Keratinocyte (primary cell): ENCODE measurements around the gene SLC6A7. TPM values are rescaled to one million over a fixed set of nuclear protein-coding genes. Genes with fewer than 3 reads are reported as not detected.

ENCODE experiments used
- DNase-seq: peaks from one replicate; pipeline ENCODE4 v3.0.0-alpha.2; 2011; ENCODE audit warnings: low read depth, missing footprints, low spot score
- FAIRE-seq: peaks from 2 replicates; lab custom pipeline; 2011; peaks lifted over from hg19 to GRCh38; lab: Jason Lieb, UNC
- H2AFZ ChIP-seq: 2 replicates; pipeline ENCODE4 v1.6.0; 2012; ENCODE audit warnings: low read length, control low read depth, inconsistent platforms; ENCODE audit not compliant: control insufficient read depth
- H3K27ac ChIP-seq: 2 replicates; pipeline ENCODE4 v1.5.1; 2011; ENCODE audit warnings: low read length; ENCODE audit not compliant: control insufficient read depth, insufficient read depth
- H3K27me3 ChIP-seq: 3 replicates; pipeline ENCODE4 v1.6.0; 2011; ENCODE audit warnings: low read length; ENCODE audit not compliant: control insufficient read depth, insufficient read depth; ENCODE audit errors: extremely low read depth
- H3K36me3 ChIP-seq, 2 experiments: 2 replicates in 1 of 2; 3 replicates in 1 of 2; pipeline ENCODE4 v1.5.1; 2011; ENCODE audit warnings: low read length in 2 of 2, mild to moderate bottlenecking in 1 of 2; ENCODE audit not compliant: control insufficient read depth in 2 of 2, insufficient read depth in 2 of 2; ENCODE audit errors: extremely low read depth in 1 of 2
- H3K4me1 ChIP-seq: 3 replicates; pipeline ENCODE4 v1.5.1; 2011; ENCODE audit warnings: low read length; ENCODE audit not compliant: control insufficient read depth, insufficient read depth; ENCODE audit errors: extremely low read depth
- H3K4me2 ChIP-seq: 3 replicates; pipeline ENCODE4 v1.6.0; 2011; ENCODE audit warnings: low read depth, low read length; ENCODE audit not compliant: control insufficient read depth, insufficient read depth; ENCODE audit errors: extremely low read depth
- H3K4me3 ChIP-seq, 3 experiments: fragments of 200-600 bp in 1 of 3; sonication (generic) in 1 of 3; 2 replicates in 2 of 3; 3 replicates in 1 of 3; pipeline ENCODE4 v1.5.1; 2011 to 2016; ENCODE audit warnings: low read length in 3 of 3, mild to moderate bottlenecking in 3 of 3, control low read depth in 2 of 3, inconsistent platforms in 1 of 3, low read depth in 1 of 3, mixed read lengths in 1 of 3, mixed run types in 1 of 3, moderate library complexity in 1 of 3; ENCODE audit not compliant: control insufficient read depth in 2 of 3, insufficient read depth in 2 of 3; ENCODE audit errors: extremely low read depth in 1 of 3
- H3K79me2 ChIP-seq: 2 replicates; pipeline ENCODE4 v1.6.0; 2012; ENCODE audit warnings: low read length; ENCODE audit not compliant: control insufficient read depth, insufficient read depth
- H3K9ac ChIP-seq: 3 replicates; pipeline ENCODE4 v1.6.0; 2011; ENCODE audit warnings: low read length; ENCODE audit not compliant: control insufficient read depth, insufficient read depth; ENCODE audit errors: extremely low read depth
- H3K9me1 ChIP-seq: 3 replicates; pipeline ENCODE4 v1.6.0; 2011; ENCODE audit warnings: low read length; ENCODE audit not compliant: control insufficient read depth, insufficient read depth; ENCODE audit errors: extremely low read depth
- H3K9me3 ChIP-seq: 2 replicates; pipeline ENCODE4 v1.5.1; 2012; ENCODE audit warnings: low read depth, low read length; ENCODE audit not compliant: control insufficient read depth
- H4K20me1 ChIP-seq: 3 replicates; pipeline ENCODE4 v1.6.0; 2011; ENCODE audit warnings: low read length; ENCODE audit not compliant: control insufficient read depth, insufficient read depth; ENCODE audit errors: extremely low read depth
- CTCF ChIP-seq, 3 experiments: IDR thresholded peaks in 1 of 3; conservative IDR thresholded peaks in 1 of 3; optimal IDR thresholded peaks in 1 of 3; 2 replicates in 2 of 3; 3 replicates in 1 of 3; pipeline versions ENCODE3 to v1.5.1; 2011; ENCODE audit warnings: low read length in 3 of 3, mild to moderate bottlenecking in 3 of 3, moderate library complexity in 2 of 3, control low read depth in 1 of 3, inconsistent platforms in 1 of 3; ENCODE audit not compliant: insufficient read depth in 2 of 3; ENCODE audit errors: extremely low read depth in 1 of 3
- EZH2 ChIP-seq: IDR thresholded peaks from one replicate; pipeline ENCODE4 v1.6.1; 2012; ENCODE audit warnings: inconsistent platforms, mild to moderate bottlenecking, low read length, moderate library complexity
- dilution Hi-C: fragments of 300-500 bp; cut with MboI; formaldehyde crosslinking; loops from one replicate; pipeline ENCODE4 v1.7.0; 2020; ENCODE audit warnings: low sequenced_read_pairs; ENCODE audit not compliant: extremely low pct_ligation_motif_present
- polyA plus RNA-seq, 5 experiments: library from polyadenylated mRNA; depleted of rRNA in 3 of 5; stranded (reverse) in 3 of 5; stranded (forward) in 1 of 5; unstranded in 1 of 5; fragments of >200 nt; gene quantifications; 1 replicate in 1 of 5; 2 replicates in 3 of 5; 3 replicates in 1 of 5; pipeline versions ENCODE4 v1.2.1 to v1.2.3, GENCODE V29; 2011 to 2012; ENCODE audit warnings: missing spikeins in 2 of 5, low read depth in 1 of 5, low replicate concordance in 1 of 5

SLC6A7 gene
- polyA plus RNA-seq, 1 donor (not counting 4 experiments of a cell fraction or from before 2014, with no cell fraction given): not detected

DNA sequence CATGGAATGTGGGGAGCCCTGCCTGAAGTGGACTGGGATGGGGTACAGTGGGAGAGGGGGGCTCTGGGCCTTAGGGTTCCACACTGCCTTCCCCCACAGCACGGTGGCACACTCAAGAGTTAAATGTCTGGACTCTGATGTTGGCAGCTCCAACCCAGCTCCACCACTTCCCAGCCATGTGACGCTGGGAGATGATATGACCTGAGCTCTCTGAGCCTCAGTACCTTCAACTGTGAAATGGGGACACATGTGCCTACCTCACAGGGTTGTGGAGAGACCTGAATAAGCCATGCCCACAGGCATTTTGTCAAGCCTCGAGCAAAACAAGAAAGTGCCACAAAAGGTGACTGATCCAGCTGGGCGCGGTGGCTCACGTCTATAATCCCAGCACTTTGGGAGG, 30.8 kb upstream of the SLC6A7 start:
- Histone ChIP-seq H3K9me3 (no peaks in the 10 kb centered on the region), H3K27ac (no peak overlapping the region), H3K4me3 (no peak overlapping the region), H3K9me1 (no peaks in the 10 kb centered on the region), H3K27me3 (peaks cover 25% of the 10 kb centered on the region), H3K4me2 (no peak overlapping the region), H2AFZ (no peak overlapping the region), H3K79me2 (no peaks in the 10 kb centered on the region), H4K20me1 (no peaks in the 10 kb centered on the region), H3K36me3 (no peaks in the 10 kb centered on the region), H3K9ac (no peak overlapping the region), H3K4me1 (no peaks in the 10 kb centered on the region)
- dilution Hi-C loops: no loop called here
- no peak for DNase-seq
- TF ChIP-seq EZH2 (no peak), CTCF (optimal IDR thresholded peaks at IDR 0.05 in 1 of 3, IDR thresholded peaks at IDR 0.05 in 1 of 3, conservative IDR thresholded peaks at IDR 0.05 in 1 of 3; ENCODE audit: extremely low read depth in 1 of 3, insufficient read depth in 2 of 3, low read length in 3 of 3) (no peak)
- FAIRE-seq: no peak

- TF ChIP-seq CTCF (optimal IDR thresholded peaks at IDR 0.05 in 1 of 3, IDR thresholded peaks at IDR 0.05 in 1 of 3, conservative IDR thresholded peaks at IDR 0.05 in 1 of 3; ENCODE audit: extremely low read depth in 1 of 3, insufficient read depth in 2 of 3, low read length in 3 of 3) (no peak), EZH2 (no peak)
- FAIRE-seq: no peak
- H3K4me1 ChIP-seq: no peaks in the 10 kb centered on the region
These were observed 30.1 kb upstream of the SLC6A7 start for GRCh38 chr5:150159741-150160179.

More at GRCh38 chr5:150159741-150160179, 30.1 kb upstream of the SLC6A7 start:
- H3K4me2 ChIP-seq: no peak overlapping the region
- no peak overlapping the region for H3K4me3 ChIP-seq
- no peaks in the 10 kb centered on the region for H3K79me2 ChIP-seq
- DNase-seq: no peak
- dilution Hi-C loops: no loop called here
- H3K9me1 ChIP-seq: no peaks in the 10 kb centered on the region
- H3K9me3 ChIP-seq: no peaks in the 10 kb centered on the region
- no peak overlapping the region for H2AFZ ChIP-seq
- H3K36me3 ChIP-seq: no peaks in the 10 kb centered on the region
- no peak overlapping the region for H3K9ac ChIP-seq
- H3K27me3 ChIP-seq: peaks cover 17% of the 10 kb centered on the region
- H3K27ac ChIP-seq: no peak overlapping the region
- H4K20me1 ChIP-seq: no peaks in the 10 kb centered on the region
